GM18526 (cell line): ENCODE measurements around the gene TMEM176B.

Source experiments
- POLR2A ChIP-seq: IDR thresholded peaks from 3 replicates; pipeline ENCODE4 v1.6.1; 2011; ENCODE audit not compliant: insufficient read length; ENCODE audit errors: extremely low read depth

The TMEM176B gene

GRCh38 chr7:150751702-150752101, 48.5 kb downstream of the TMEM176B start:
- no peak for TF ChIP-seq POLR2A

GRCh38 chr7:150748376-150748775, 51.8 kb downstream of the TMEM176B start:
- TF ChIP-seq POLR2A, result no peak

DNA sequence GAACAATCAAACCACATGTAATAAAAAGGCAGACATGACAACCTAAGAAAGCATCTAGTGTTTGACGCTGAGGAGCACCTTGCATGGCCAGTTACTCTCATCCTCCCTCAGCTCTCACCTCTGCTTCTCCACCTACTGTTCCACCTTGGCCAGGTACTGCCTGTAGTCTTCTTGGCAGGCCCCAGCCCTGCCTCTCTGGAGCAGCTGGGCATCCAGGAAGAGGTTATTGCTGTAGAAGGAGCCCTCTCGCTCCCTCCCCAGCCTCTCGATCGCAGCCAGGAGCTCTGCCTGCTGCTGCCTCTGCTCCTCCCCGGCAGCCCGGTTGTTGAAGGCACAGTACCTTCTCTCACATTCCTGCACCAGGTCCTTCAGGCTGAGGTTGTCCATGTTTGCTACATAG, 53.2 kb downstream of the TMEM176B start:
- no peak for TF ChIP-seq POLR2A

DNA sequence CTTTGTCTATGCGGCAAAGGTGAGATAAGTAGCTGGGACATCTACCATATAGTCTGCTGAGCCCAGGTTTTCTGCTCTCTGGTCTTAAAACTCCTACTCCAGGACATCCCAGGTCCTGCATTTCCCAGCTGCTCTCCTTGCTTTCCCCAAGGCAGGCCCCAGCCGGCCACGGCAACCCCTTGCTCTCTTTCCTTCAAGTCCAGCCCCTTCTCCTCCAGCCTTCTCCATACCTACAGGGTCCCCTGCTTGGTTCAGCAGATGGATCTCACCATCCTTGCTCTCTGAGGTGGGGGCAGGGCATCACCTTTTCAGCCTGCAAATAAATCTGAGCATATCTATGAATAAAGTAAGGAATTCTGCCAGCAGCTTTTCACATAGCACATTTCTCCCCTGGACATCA, 54.3 kb downstream of the TMEM176B start:
- no peak for TF ChIP-seq POLR2A

DNA sequence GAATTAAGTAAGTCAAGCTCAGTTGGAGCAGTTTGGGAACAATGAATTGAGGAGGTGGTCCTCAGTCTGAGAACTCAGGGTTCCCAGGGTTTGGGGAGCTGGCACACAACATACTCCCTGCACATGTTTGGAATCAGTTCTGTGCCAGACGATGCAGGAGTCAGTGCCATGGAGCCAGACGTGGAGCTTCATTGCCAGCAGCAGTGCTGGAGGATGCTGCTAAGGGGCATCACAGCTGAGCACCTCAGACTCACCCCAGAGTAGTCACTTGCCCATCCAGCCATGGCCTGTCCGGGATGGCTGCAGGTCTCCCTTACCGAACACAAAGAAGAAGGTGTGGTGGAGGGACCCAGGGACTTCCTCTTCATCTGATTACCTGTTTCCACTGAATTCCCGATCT, 55.1 kb downstream of the TMEM176B start:
- TF ChIP-seq POLR2A, result no peak

- TF ChIP-seq POLR2A, result no peak
These were observed 56.0 kb downstream of the TMEM176B start for GRCh38 chr7:150744041-150744656.

DNA sequence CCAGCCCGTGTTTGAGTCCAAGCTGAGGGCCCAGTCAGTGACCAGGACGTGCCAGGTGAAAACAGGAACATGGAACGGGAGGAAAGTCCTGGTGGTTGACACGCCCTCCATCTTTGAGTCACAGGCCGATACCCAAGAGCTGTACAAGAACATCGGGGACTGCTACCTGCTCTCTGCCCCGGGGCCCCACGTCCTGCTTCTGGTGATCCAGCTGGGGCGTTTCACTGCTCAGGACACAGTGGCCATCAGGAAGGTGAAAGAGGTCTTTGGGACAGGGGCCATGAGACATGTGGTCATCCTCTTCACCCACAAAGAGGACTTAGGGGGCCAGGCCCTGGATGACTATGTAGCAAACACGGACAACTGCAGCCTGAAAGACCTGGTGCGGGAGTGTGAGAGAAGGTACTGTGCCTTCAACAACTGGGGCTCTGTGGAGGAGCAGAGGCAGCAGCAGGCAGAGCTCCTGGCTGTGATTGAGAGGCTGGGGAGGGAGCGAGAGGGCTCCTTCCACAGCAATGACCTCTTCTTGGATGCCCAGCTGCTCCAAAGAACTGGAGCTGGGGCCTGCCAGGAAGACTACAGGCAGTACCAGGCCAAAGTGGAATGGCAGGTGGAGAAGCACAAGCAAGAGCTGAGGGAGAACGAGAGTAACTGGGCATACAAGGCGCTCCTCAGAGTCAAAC, 57.7 kb downstream of the TMEM176B start:
- TF ChIP-seq POLR2A, result no peak
